Caki2 (cell line): ENCODE data around the gene EXOSC9. TPM values are rescaled to one million over a fixed set of nuclear protein-coding genes. Genes with fewer than 3 reads are reported as not detected.

Source experiments
- DNase-seq: peaks from one replicate; pipeline ENCODE4 v3.0.0-alpha.2; 2015; ENCODE audit warnings: low read depth
- in situ Hi-C: cut with HindIII; loops from 2 replicates; pipeline ENCODE4 v1.10.0; 2016; ENCODE audit warnings: low sequenced_read_pairs, low pct_unique_long_range_greater_than_20kb, mixed read lengths
- total RNA-seq: library from RNA; depleted of rRNA; stranded (reverse); fragments of >200 nt; shearing (Covaris generic); gene quantifications from 2 replicates; pipeline ENCODE4 v1.2.3, GENCODE V29; 2014; ENCODE audit warnings: low replicate concordance

EXOSC9 gene
- total RNA-seq, 1 experiment from 2014 or later, result 53.4 TPM

- in situ Hi-C loops, result no loop called here
- no peak for DNase-seq
These were observed 16.6 kb downstream of the EXOSC9 start for GRCh38 chr4:121817701-121818100.

- no peak for DNase-seq
- in situ Hi-C loops, result no loop called here
These were observed 17.1 kb downstream of the EXOSC9 start for GRCh38 chr4:121818215-121818614.

GRCh38 chr4:121819216-121819965 is 18.3 kb downstream of the EXOSC9 start:
- in situ Hi-C loops, result no loop called here
- no peak for DNase-seq

- DNase-seq, result no peak
These were observed 20.9 kb downstream of the EXOSC9 start for GRCh38 chr4:121822047-121822446.

GRCh38 chr4:121822796-121823504 is 21.8 kb downstream of the EXOSC9 start:
- in situ Hi-C loops, result no loop called here

More at GRCh38 chr4:121822047-121822446, 20.9 kb downstream of the EXOSC9 start:
- in situ Hi-C loops, result no loop called here

GRCh38 chr4:121823505-121824170 is 22.5 kb downstream of the EXOSC9 start, which contains the start of gene CCNA2:
Gene CCNA2 (minus strand): TSS chr4:121823883. CDS start chr4:121823628, 255 bp downstream.
- in situ Hi-C loops, result no loop called here

More at GRCh38 chr4:121822796-121823504, 21.8 kb downstream of the EXOSC9 start:
- DNase-seq, result peak; percentile 45

GRCh38 chr4:121824171-121824527 is 23.0 kb downstream of the EXOSC9 start:
- in situ Hi-C loops, result no loop called here

More at GRCh38 chr4:121823505-121824170, 22.5 kb downstream of the EXOSC9 start, which contains the start of gene CCNA2:
- DNase-seq, result peak; percentile 90

GRCh38 chr4:121824950-121825349 is 23.8 kb downstream of the EXOSC9 start:
- in situ Hi-C loops, result no loop called here
- DNase-seq, result no peak

More at GRCh38 chr4:121824171-121824527, 23.0 kb downstream of the EXOSC9 start:
- DNase-seq, result no peak

- no peak for DNase-seq
- in situ Hi-C loops, result no loop called here
These were observed 26.7 kb downstream of the EXOSC9 start for GRCh38 chr4:121827853-121828252.

GRCh38 chr4:121829511-121829910 is 28.4 kb downstream of the EXOSC9 start:
- in situ Hi-C loops, result no loop called here

GRCh38 chr4:121838136-121838535 is 37.0 kb downstream of the EXOSC9 start:
- no peak for DNase-seq
- in situ Hi-C loops, result no loop called here

More at GRCh38 chr4:121829511-121829910, 28.4 kb downstream of the EXOSC9 start:
- DNase-seq, result no peak

GRCh38 chr4:121842862-121843261 is 41.7 kb downstream of the EXOSC9 start:
- DNase-seq, result no peak
- in situ Hi-C loops, result no loop called here

- in situ Hi-C loops, result no loop called here
These were observed 45.5 kb downstream of the EXOSC9 start for GRCh38 chr4:121846662-121847061.

GRCh38 chr4:121851354-121851753 is 50.2 kb downstream of the EXOSC9 start:
- DNase-seq, result no peak
- in situ Hi-C loops, result no loop called here

More at GRCh38 chr4:121846662-121847061, 45.5 kb downstream of the EXOSC9 start:
- DNase-seq, result no peak

- in situ Hi-C loops, result no loop called here
- DNase-seq, result no peak
These were observed 59.0 kb downstream of the EXOSC9 start for GRCh38 chr4:121860121-121860520.

GRCh38 chr4:121861426-121861825 is 60.3 kb downstream of the EXOSC9 start:
- DNase-seq, result no peak
- in situ Hi-C loops, result no loop called here

GRCh38 chr4:121863799-121864198 is 62.7 kb downstream of the EXOSC9 start:
- DNase-seq, result peak; percentile 48
- in situ Hi-C loops, result no loop called here
